Brain microvascular endothelial cell (primary cell): ENCODE results near the gene F8.
A peak's percentile ranks its signal among the peaks of the same experiment; 100 is the strongest.
"Not testable (repeated sequence)": the region's sequence is repeated elsewhere in the genome, so short reads cannot be mapped to it uniquely, and the experiment has no call there.

Source experiments
- DNase-seq: peaks from one replicate; pipeline ENCODE4 v3.0.0-alpha.2; 2020
- H3K27ac ChIP-seq: fragments of 250-450 bp; sonication (Bioruptor Pico); 2 replicates; pipeline ENCODE4 v1.5.1; 2020; ENCODE audit warnings: mild to moderate bottlenecking, moderate library complexity
- H3K27me3 ChIP-seq: fragments of 250-450 bp; sonication (Bioruptor Pico); replicated peaks from 2 replicates; pipeline ENCODE4 v1.5.1; 2020; ENCODE audit warnings: mild to moderate bottlenecking
- H3K36me3 ChIP-seq: fragments of 250-450 bp; sonication (Bioruptor Pico); replicated peaks from 2 replicates; pipeline ENCODE4 v1.5.1; 2020; ENCODE audit warnings: mild to moderate bottlenecking
- H3K4me3 ChIP-seq: 2 replicates; pipeline ENCODE4 v1.5.1; 2011; ENCODE audit warnings: low read depth, mild to moderate bottlenecking, control low read depth, low read length, moderate library complexity
- CTCF ChIP-seq: IDR thresholded peaks from 2 replicates; pipeline ENCODE4 v1.5.1; 2011; ENCODE audit warnings: low read depth, mild to moderate bottlenecking, moderate library complexity, low read length, control low read depth, inconsistent platforms; ENCODE audit errors: missing control alignments
- in situ Hi-C: cut with HindIII; loops from 2 replicates; pipeline ENCODE4 v1.10.0; 2017; ENCODE audit warnings: low sequenced_read_pairs, low pct_ligation_motif_present

F8 gene

GRCh38 chrX:154884069-154884468 is 138.5 kb downstream of the F8 start:
- H3K27ac ChIP-seq, H3K36me3 ChIP-seq, H3K4me3 ChIP-seq, in situ Hi-C loops, H3K27me3 ChIP-seq, DNase-seq: not testable (repeated sequence)

- in situ Hi-C loops, result no loop called here
- TF ChIP-seq CTCF, result no peak
- H3K36me3 ChIP-seq, result no peaks in the 10 kb centered on the region
- H3K27ac ChIP-seq, result no peak overlapping the region
- no peak overlapping the region for H3K4me3 ChIP-seq
- no peak for DNase-seq
- H3K27me3 ChIP-seq, result no peaks in the 10 kb centered on the region
These were observed 149.2 kb downstream of the F8 start for GRCh38 chrX:154873329-154873728.

GRCh38 chrX:154868522-154868921 is 154.0 kb downstream of the F8 start:
- H3K27ac ChIP-seq, H3K27me3 ChIP-seq, H3K36me3 ChIP-seq, DNase-seq, in situ Hi-C loops, H3K4me3 ChIP-seq: not testable (repeated sequence)

- in situ Hi-C loops, result no loop called here
- H3K4me3 ChIP-seq, result no peak overlapping the region
- DNase-seq, result no peak
- no peak for TF ChIP-seq CTCF
- no peaks in the 10 kb centered on the region for H3K36me3 ChIP-seq
- no peaks in the 10 kb centered on the region for H3K27me3 ChIP-seq
- no peak overlapping the region for H3K27ac ChIP-seq
These were observed 167.3 kb downstream of the F8 start for GRCh38 chrX:154855256-154855655.

- TF ChIP-seq CTCF, result no peak
- in situ Hi-C loops, result no loop called here
- H3K27me3 ChIP-seq, result no peaks in the 10 kb centered on the region
- no peak overlapping the region for H3K27ac ChIP-seq
- H3K36me3 ChIP-seq, result no peaks in the 10 kb centered on the region
- no peak overlapping the region for H3K4me3 ChIP-seq
- DNase-seq, result no peak
These were observed 171.4 kb downstream of the F8 start for GRCh38 chrX:154850957-154851611.

- no peak overlapping the region for H3K4me3 ChIP-seq
- peak; percentile 25 for DNase-seq
- in situ Hi-C loops, result no loop called here
- H3K36me3 ChIP-seq, result no peaks in the 10 kb centered on the region
- TF ChIP-seq CTCF, result peak; percentile 50
- H3K27ac ChIP-seq, result no peak overlapping the region
- H3K27me3 ChIP-seq, result no peaks in the 10 kb centered on the region
These were observed 181.7 kb downstream of the F8 start for GRCh38 chrX:154840856-154841255.

GRCh38 chrX:154836163-154836562 is 186.4 kb downstream of the F8 start:
- no peak for TF ChIP-seq CTCF
- Histone ChIP-seq H3K36me3 (no peaks in the 10 kb centered on the region), H3K27me3 (no peaks in the 10 kb centered on the region)

More at GRCh38 chrX:154836163-154836562, 186.4 kb downstream of the F8 start:
- Histone ChIP-seq H3K27ac (no peak overlapping the region), H3K4me3 (no peak overlapping the region)
- no peak for DNase-seq
- in situ Hi-C loops, result no loop called here
